HAP-1 (cell line): ENCODE measurements around the gene ARVCF.

Experiments used
- DNase-seq, 2 experiments: peaks; one replicate each; pipeline ENCODE4 v3.0.0-alpha.2; 2016 to 2020; ENCODE audit warnings: low spot score in 2 of 2
- H3K27me3 ChIP-seq: fragments of 250-450 bp; sonication (Bioruptor Pico); 2 replicates; pipeline ENCODE4 v1.5.1; 2020; ENCODE audit warnings: low read depth, mild to moderate bottlenecking, moderate library complexity
- H3K36me3 ChIP-seq: fragments of 250-450 bp; sonication (Bioruptor Pico); replicated peaks from 2 replicates; pipeline ENCODE4 v1.5.1; 2020; ENCODE audit warnings: mild to moderate bottlenecking
- H3K4me1 ChIP-seq: fragments of 250-450 bp; sonication (Bioruptor Pico); 2 replicates; pipeline ENCODE4 v1.5.1; 2020; ENCODE audit warnings: mild to moderate bottlenecking
- H3K4me3 ChIP-seq: fragments of 250-450 bp; sonication (Bioruptor Pico); 2 replicates; pipeline ENCODE4 v1.5.1; 2020; ENCODE audit warnings: mild to moderate bottlenecking, moderate library complexity
- H3K9me3 ChIP-seq: fragments of 250-450 bp; sonication (Bioruptor Pico); 2 replicates; pipeline ENCODE4 v1.5.1; 2020; ENCODE audit warnings: mild to moderate bottlenecking, moderate library complexity
- in situ Hi-C: fragments of 300-500 bp; cut with MboI; formaldehyde crosslinking; loops from 3 replicates; pipeline ENCODE4 v1.14.3; 2020; ENCODE audit warnings: low sequenced_read_pairs, inconsistent platforms, mixed read lengths

Gene ARVCF

DNA sequence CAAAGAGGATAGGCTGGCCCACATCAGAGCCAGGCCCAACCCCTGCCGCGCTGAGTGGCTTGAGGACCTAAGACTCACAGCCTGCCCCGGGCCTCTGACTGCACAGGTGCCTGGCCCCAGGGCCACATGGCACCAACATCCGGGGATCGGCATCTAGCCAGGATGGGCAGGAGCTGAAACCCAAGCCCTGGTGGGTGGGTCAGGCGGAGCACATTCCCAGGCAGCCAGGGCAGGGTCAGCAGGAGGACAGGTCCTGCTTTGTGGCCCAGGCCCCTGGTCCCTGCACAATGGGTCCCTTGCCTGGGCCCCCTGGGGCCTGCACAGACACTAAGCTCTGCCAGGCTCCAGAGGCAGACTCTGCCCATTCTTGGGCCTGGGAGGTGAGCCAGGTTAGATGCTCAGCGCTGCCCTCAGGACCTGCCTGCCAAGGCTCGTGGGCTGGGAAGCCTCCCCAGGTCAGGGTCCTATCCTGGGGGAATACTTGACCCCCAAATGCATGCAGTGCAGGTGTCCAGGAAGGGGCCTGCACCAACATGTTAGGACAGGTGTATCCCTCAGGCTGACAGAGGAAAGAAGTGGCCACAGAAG lies 33.5 kb downstream of the ARVCF start:
- Histone ChIP-seq H3K9me3 (no peaks in the 10 kb centered on the region), H3K36me3 (0 out of 2 replicates have a peak, but pooled peaks cover 3% of the 10 kb centered on the region), H3K4me3 (no peak overlapping the region), H3K4me1 (peaks cover 3% of the 10 kb centered on the region), H3K27me3 (no peaks in the 10 kb centered on the region)
- in situ Hi-C loops, result no loop called here
- no peak for DNase-seq

GRCh38 chr22:19981961-19982920 lies 34.4 kb downstream of the ARVCF start:
- in situ Hi-C loops, result no loop called here
- no peaks in the 10 kb centered on the region for H3K9me3 ChIP-seq
- no peak overlapping the region for H3K4me3 ChIP-seq
- H3K4me1 ChIP-seq, result peaks cover 3% of the 10 kb centered on the region
- H3K36me3 ChIP-seq, result 0 out of 2 replicates have a peak, but pooled peaks cover 3% of the 10 kb centered on the region
- no peak for DNase-seq
- H3K27me3 ChIP-seq, result no peaks in the 10 kb centered on the region

GRCh38 chr22:19981171-19981960 lies 35.3 kb downstream of the ARVCF start:
- Histone ChIP-seq H3K9me3 (no peaks in the 10 kb centered on the region), H3K36me3 (0 out of 2 replicates have a peak, but pooled peaks cover 3% of the 10 kb centered on the region), H3K4me3 (no peak overlapping the region), H3K4me1 (peaks cover 3% of the 10 kb centered on the region), H3K27me3 (no peaks in the 10 kb centered on the region)
- in situ Hi-C loops, result no loop called here
- DNase-seq, result no peak

GRCh38 chr22:19980766-19981165 lies 35.9 kb downstream of the ARVCF start:
- no peaks in the 10 kb centered on the region for H3K9me3 ChIP-seq
- no peak for DNase-seq
- no peak overlapping the region for H3K4me3 ChIP-seq
- in situ Hi-C loops, result no loop called here
- no peaks in the 10 kb centered on the region for H3K27me3 ChIP-seq
- no peaks in the 10 kb centered on the region for H3K4me1 ChIP-seq
- H3K36me3 ChIP-seq, result 0 out of 2 replicates have a peak, but pooled peaks cover 3% of the 10 kb centered on the region

DNA sequence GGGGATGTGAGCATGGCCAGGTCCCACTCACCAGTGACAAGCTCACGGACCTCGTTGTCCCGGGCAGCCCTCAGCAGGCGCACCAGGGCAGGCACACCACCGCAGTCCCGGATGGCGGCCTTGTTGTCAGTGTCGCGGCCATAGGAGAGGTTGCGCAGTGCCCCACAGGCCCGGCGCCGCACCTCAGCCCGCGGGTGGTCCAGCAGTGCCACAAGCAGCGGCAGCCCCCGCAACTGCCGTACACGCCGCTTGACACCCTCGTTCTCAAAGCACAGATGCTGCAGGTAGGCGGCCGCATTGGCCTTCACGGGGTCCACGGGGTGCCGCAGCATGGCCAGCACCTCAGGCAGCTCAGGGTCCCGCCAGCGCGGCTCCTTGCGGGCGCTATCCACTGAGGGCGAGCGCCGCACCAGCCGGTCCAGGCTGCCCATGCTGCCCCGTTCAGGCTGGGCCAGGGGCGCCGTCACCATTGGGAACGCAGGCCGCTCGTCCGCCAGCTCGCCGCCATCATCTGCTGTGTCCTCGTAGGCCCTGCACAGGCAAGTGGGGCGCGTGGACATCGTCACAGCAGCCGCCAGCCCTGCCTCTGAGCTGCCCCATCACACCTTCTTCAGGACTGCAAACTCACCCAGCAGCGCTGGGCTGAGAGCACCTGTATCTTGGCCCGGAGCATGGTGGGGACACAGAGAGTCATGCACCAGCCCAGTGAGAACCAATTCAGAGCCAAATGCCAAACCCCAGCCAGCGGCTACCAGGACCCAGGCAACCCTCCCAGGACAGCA lies 36.7 kb downstream of the ARVCF start:
- Histone ChIP-seq H3K4me3 (no peak overlapping the region), H3K9me3 (no peaks in the 10 kb centered on the region), H3K4me1 (no peaks in the 10 kb centered on the region), H3K36me3 (0 out of 2 replicates have a peak, but pooled peaks cover 3% of the 10 kb centered on the region), H3K27me3 (no peaks in the 10 kb centered on the region)
- in situ Hi-C loops, result no loop called here
- no peak for DNase-seq

- in situ Hi-C loops, result no loop called here
These were observed 37.9 kb downstream of the ARVCF start for GRCh38 chr22:19978748-19979147.

GRCh38 chr22:19977296-19978243 lies 39.1 kb downstream of the ARVCF start:
- H3K36me3 ChIP-seq, result peaks cover 5% of the 10 kb centered on the region; the same call in 1 of the 2 replicates
- in situ Hi-C loops, result no loop called here

More at GRCh38 chr22:19978748-19979147, 37.9 kb downstream of the ARVCF start:
- Histone ChIP-seq H3K4me1 (no peaks in the 10 kb centered on the region), H3K36me3 (0 out of 2 replicates have a peak, but pooled peaks cover 3% of the 10 kb centered on the region), H3K4me3 (no peak overlapping the region), H3K27me3 (no peaks in the 10 kb centered on the region), H3K9me3 (no peaks in the 10 kb centered on the region)
- no peak for DNase-seq

DNA sequence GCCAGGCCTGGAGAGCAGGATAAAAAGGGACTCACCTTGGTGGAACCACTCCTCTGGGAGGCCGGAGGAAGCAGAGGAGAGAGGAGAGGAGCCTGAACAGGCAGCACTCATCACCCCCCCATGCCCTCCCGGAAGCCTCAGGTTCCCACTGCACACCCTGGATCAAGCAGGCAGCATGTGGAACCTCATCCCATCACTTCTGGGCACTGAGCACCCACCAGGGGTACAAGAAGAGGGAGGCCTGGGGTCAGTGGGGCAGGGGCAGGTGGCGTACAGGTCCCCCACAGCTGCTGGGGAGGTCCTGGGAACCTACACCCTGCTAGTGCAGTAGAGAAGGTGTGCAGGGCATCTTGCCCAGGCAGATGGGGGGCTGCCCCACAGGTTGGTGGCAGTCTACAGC lies 40.0 kb downstream of the ARVCF start:
- H3K4me1 ChIP-seq, result no peaks in the 10 kb centered on the region
- no peak for DNase-seq
- no peaks in the 10 kb centered on the region for H3K27me3 ChIP-seq
- no peaks in the 10 kb centered on the region for H3K9me3 ChIP-seq
- in situ Hi-C loops, result no loop called here
- no peak overlapping the region for H3K4me3 ChIP-seq
- peaks cover 13% of the 10 kb centered on the region; the same call in 1 of the 2 replicates for H3K36me3 ChIP-seq

More at GRCh38 chr22:19977296-19978243, 39.1 kb downstream of the ARVCF start:
- Histone ChIP-seq H3K9me3 (no peaks in the 10 kb centered on the region), H3K27me3 (no peaks in the 10 kb centered on the region), H3K4me3 (no peak overlapping the region), H3K4me1 (no peaks in the 10 kb centered on the region)
- DNase-seq, result no peak

DNA sequence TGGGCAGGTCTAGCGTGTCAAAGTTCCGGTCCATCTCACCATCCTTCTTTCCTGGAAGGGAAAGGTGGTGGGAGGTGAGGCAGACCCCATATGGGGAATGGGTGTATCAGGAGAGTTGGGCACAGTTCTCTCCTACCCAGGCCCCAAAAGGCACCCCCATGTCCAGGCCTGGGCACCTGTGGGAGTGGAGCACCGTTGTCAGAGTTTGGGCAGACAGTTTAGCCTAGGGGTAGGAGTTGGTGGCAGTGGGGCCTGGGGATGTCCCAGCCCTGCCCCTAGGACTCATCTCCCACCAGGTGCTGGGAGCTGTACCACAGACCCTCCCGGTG lies 41.0 kb downstream of the ARVCF start:
- DNase-seq, result no peak
- in situ Hi-C loops, result no loop called here
- no peaks in the 10 kb centered on the region for H3K27me3 ChIP-seq
- H3K36me3 ChIP-seq, result peaks cover 20% of the 10 kb centered on the region
- no peaks in the 10 kb centered on the region for H3K4me1 ChIP-seq
- H3K9me3 ChIP-seq, result no peaks in the 10 kb centered on the region
- H3K4me3 ChIP-seq, result no peak overlapping the region

DNA sequence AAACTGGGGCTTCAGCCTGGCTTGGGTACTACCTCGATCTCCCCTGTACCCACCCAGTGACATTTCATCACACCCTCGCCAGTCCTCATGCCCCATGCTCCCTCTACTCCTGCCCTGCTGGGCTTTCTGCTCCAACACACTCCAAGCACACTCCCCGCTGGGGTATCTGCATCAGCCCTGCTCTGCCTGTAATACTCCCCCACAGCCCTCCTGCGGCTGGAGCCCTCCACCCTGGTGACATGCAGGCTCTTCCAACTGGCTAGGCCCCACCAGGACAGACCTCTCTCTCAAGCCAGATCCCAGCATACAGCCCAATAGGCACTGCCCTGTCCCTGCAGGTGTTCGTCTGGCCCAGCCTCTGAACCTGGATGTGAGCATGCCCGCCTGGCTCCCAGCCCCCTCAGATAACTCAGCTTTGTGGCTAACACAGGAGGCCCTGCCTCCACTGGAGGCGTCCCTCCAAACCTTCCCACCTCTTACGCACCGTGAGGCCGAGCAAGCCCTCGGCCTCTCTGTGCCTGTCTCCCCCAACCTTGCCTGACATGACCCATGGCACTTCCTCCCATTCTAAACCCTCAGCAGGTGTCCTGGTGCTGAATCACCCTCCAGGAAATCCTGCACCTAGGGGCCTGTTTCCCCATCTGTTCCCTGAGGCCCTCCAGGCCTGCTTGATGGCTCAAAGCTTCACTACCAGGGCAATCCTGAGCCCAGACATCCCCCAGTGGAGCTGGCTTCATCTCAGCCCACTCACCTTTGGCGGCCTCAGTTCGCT lies 41.5 kb downstream of the ARVCF start:
- in situ Hi-C loops, result loop anchor here (25.0 kb wide), 1 partner anchor 312 kb away; no protein-coding TSS in a partner anchor
- Histone ChIP-seq H3K9me3 (no peaks in the 10 kb centered on the region), H3K36me3 (peaks cover 22% of the 10 kb centered on the region), H3K4me3 (no peak overlapping the region), H3K27me3 (no peaks in the 10 kb centered on the region), H3K4me1 (no peaks in the 10 kb centered on the region)
- no peak for DNase-seq

DNA sequence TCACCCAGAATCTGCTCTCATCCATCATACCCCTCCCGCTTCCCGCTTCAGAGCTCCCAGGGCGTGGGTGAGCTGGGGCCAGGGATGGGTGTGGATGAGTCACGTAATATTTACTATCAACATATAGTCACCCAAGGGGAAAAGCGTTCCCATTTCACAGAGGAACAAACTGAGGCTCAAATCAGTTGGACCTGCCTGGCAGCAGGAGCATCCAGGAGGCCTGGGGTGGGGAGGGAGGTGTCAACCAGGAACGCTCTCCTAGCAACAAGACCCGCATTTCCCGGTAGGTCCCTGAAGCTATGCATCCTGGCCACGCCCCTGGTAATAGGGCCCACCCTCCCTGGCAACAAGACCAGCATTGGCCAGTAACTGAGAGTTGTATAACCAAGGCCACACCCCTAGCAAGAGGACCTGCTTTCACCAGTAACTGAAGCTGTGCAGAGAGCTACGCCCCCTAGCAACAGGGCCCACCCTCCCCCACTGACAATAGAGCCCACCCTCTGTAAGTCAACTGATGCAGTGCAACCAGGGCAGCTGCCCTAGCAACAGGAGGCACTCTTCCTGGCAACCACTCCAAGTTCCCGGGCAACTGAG lies 42.3 kb downstream of the ARVCF start:
- in situ Hi-C loops, result loop anchor here (25.0 kb wide), 1 partner anchor 313 kb away; no protein-coding TSS in a partner anchor
- H3K4me3 ChIP-seq, result no peak overlapping the region
- H3K9me3 ChIP-seq, result no peaks in the 10 kb centered on the region
- DNase-seq, result peak; percentile 57 to 87
- H3K36me3 ChIP-seq, result peaks cover 25% of the 10 kb centered on the region
- H3K4me1 ChIP-seq, result no peaks in the 10 kb centered on the region
- H3K27me3 ChIP-seq, result no peaks in the 10 kb centered on the region
